SJSA1 (cell line): ENCODE measurements around the gene GGA1. TPM values are rescaled to one million over a fixed set of nuclear protein-coding genes. Genes with fewer than 3 reads are reported as not detected.
"Not testable (repeated sequence)": the region's sequence is repeated elsewhere in the genome, so short reads cannot be mapped to it uniquely, and the experiment has no call there.

Source experiments
- DNase-seq, 2 experiments: peaks; one replicate each; pipeline ENCODE4 v3.0.0-alpha.2; 2015 to 2020; ENCODE audit warnings: low spot score in 2 of 2, low read depth in 1 of 2
- H3K27ac ChIP-seq: fragments of 250-450 bp; sonication (Bioruptor Pico); 2 replicates; pipeline ENCODE4 v1.5.1; 2020; ENCODE audit warnings: mild to moderate bottlenecking, moderate library complexity
- H3K27me3 ChIP-seq: fragments of 250-450 bp; sonication (Bioruptor Pico); replicated peaks from 2 replicates; pipeline ENCODE4 v1.5.1; 2020; ENCODE audit warnings: mild to moderate bottlenecking, moderate library complexity
- H3K36me3 ChIP-seq: fragments of 250-450 bp; sonication (Bioruptor Pico); 2 replicates; pipeline ENCODE4 v1.5.1; 2020; ENCODE audit warnings: mild to moderate bottlenecking
- H3K4me1 ChIP-seq: fragments of 250-450 bp; sonication (Bioruptor Pico); replicated peaks from 2 replicates; pipeline ENCODE4 v1.6.1; 2021; ENCODE audit warnings: mild to moderate bottlenecking
- H3K4me3 ChIP-seq: fragments of 250-450 bp; sonication (Bioruptor Pico); 2 replicates; pipeline ENCODE4 v1.5.1; 2020; ENCODE audit warnings: mild to moderate bottlenecking
- H3K9me3 ChIP-seq: fragments of 250-450 bp; sonication (Bioruptor Pico); replicated peaks from 2 replicates; pipeline ENCODE4 v1.5.1; 2020; ENCODE audit warnings: mild to moderate bottlenecking
- total RNA-seq: library from RNA; depleted of rRNA; stranded (reverse); fragments of >200 nt; shearing (Covaris generic); gene quantifications from 2 replicates; pipeline ENCODE4 v1.2.3, GENCODE V29; 2014

GGA1 gene
- total RNA-seq, 1 experiment from 2014 or later = 34.9 TPM

DNA sequence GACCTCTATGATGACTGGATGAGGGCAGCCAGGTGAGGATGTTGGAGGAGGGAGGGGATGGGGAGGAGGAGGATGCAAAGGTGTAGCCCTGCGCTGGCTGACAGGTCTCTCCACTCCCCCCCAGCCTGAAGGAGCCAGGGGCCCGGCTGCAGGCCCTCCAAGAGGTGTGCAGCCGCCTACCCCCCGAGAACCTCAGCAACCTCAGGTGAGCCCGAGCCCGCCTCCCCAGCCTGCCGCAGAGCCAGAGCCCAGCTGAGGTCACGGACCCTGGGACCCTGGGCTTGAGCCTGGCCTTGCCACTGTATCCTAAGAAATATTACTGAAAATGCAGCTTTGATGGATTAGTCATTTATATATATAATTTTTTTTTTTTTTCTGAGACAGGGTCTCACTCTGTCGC, 38.7 kb downstream of the GGA1 start:
- no peaks in the 10 kb centered on the region for H3K27me3 ChIP-seq
- no peak overlapping the region for H3K4me3 ChIP-seq
- H3K4me1 ChIP-seq = no peaks in the 10 kb centered on the region
- no peaks in the 10 kb centered on the region for H3K9me3 ChIP-seq
- no peak for DNase-seq
- H3K27ac ChIP-seq = no peak overlapping the region
- peaks cover 42% of the 10 kb centered on the region for H3K36me3 ChIP-seq

GRCh38 chr22:37647928-37648327, 39.3 kb downstream of the GGA1 start:
- H3K4me3 ChIP-seq = no peak overlapping the region
- no peak for DNase-seq
- no peaks in the 10 kb centered on the region for H3K4me1 ChIP-seq

GRCh38 chr22:37650463-37651136, 42.0 kb downstream of the GGA1 start:
- no peak for DNase-seq
- H3K27me3 ChIP-seq = no peaks in the 10 kb centered on the region
- H3K4me3 ChIP-seq = no peak overlapping the region
- H3K4me1 ChIP-seq = no peaks in the 10 kb centered on the region
- no peaks in the 10 kb centered on the region for H3K9me3 ChIP-seq
- H3K36me3 ChIP-seq = peaks cover 29% of the 10 kb centered on the region
- H3K27ac ChIP-seq = no peak overlapping the region

More at GRCh38 chr22:37647928-37648327, 39.3 kb downstream of the GGA1 start:
- Histone ChIP-seq H3K27ac (no peak overlapping the region), H3K36me3 (peaks cover 38% of the 10 kb centered on the region), H3K27me3 (no peaks in the 10 kb centered on the region), H3K9me3 (no peaks in the 10 kb centered on the region)

DNA sequence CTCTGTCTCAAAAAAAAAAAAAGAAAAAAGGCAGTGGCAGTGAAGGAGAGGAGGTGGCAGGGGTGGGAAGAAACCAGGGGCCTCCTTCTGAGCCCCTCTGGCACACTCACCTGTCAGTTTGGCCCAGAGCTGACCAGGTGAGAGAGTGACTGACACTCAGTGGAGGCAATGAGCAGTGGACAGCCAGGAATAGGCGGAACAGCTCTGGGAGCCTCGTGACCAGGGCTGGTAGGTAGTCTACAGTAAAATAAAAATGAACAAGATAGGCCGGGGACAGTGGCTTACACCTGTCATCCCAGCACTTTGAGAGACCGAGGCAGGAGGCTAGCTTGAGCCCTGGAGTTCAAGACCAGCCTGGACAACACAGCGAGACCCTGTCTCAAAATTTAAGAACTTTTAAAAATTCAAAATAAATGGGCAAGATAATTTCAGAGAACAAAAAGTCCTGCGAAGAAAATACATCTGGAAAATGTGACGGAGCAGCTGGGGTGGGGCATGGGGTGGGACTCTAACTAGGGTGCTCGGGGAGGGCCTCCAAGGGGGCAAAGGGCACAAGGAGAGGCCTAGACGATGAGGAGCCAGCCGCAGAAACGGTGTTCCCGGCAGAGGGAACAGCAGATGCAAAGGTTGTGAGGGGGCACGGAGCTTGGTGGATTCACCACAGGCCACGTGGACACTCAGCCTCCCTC, 46.1 kb downstream of the GGA1 start:
- Histone ChIP-seq H3K27me3 (no peaks in the 10 kb centered on the region), H3K36me3 (peaks cover 20% of the 10 kb centered on the region), H3K9me3 (no peaks in the 10 kb centered on the region), H3K4me3 (no peak overlapping the region), H3K4me1 (peaks cover 13% of the 10 kb centered on the region), H3K27ac (no peak overlapping the region)
- DNase-seq = no peak

- Histone ChIP-seq H3K36me3 (peaks cover 15% of the 10 kb centered on the region), H3K4me3 (no peak overlapping the region), H3K27ac (no peak overlapping the region), H3K4me1 (peaks cover 18% of the 10 kb centered on the region), H3K9me3 (no peaks in the 10 kb centered on the region), H3K27me3 (no peaks in the 10 kb centered on the region)
- DNase-seq = no peak
Observed at GRCh38 chr22:37655252-37655563, 46.6 kb downstream of the GGA1 start.

GRCh38 chr22:37656583-37656982, 47.9 kb downstream of the GGA1 start:
- not testable (repeated sequence) for H3K27me3 ChIP-seq, H3K4me3 ChIP-seq, DNase-seq, H3K9me3 ChIP-seq, H3K27ac ChIP-seq
- Histone ChIP-seq H3K4me1 (peaks cover 32% of the 10 kb centered on the region), H3K36me3 (peaks cover 14% of the 10 kb centered on the region)

- Histone ChIP-seq H3K27me3 (no peaks in the 10 kb centered on the region), H3K9me3 (no peaks in the 10 kb centered on the region), H3K4me1 (peaks cover 39% of the 10 kb centered on the region), H3K36me3 (peaks cover 18% of the 10 kb centered on the region), H3K27ac (peak overlapping the region; percentile 6; the same call in 1 of the 2 replicates), H3K4me3 (peak overlapping the region; percentile 93)
- DNase-seq = no peak
Observed at GRCh38 chr22:37657590-37658132, 49.0 kb downstream of the GGA1 start.

GRCh38 chr22:37658133-37659065, 49.8 kb downstream of the GGA1 start, which contains the start of gene PDXP:
Gene PDXP, plus strand, starts transcription at chr22:37658723. Its CDS starts 60 bp downstream, at chr22:37658783.
- H3K9me3 ChIP-seq = no peaks in the 10 kb centered on the region
- peaks cover 14% of the 10 kb centered on the region for H3K36me3 ChIP-seq
- no peaks in the 10 kb centered on the region for H3K27me3 ChIP-seq
- H3K4me3 ChIP-seq = peak within 1 kb of the TSS; percentile 93
- peaks cover 39% of the 10 kb centered on the region for H3K4me1 ChIP-seq
- DNase-seq = peak; percentile 99 to 100
- H3K27ac ChIP-seq = peak within 1 kb of the TSS; percentile 6; the same call in 1 of the 2 replicates

- Histone ChIP-seq H3K27ac (no peak overlapping the region), H3K4me3 (peak overlapping the region; percentile 93), H3K27me3 (no peaks in the 10 kb centered on the region), H3K36me3 (peaks cover 13% of the 10 kb centered on the region), H3K9me3 (no peaks in the 10 kb centered on the region), H3K4me1 (peaks cover 39% of the 10 kb centered on the region)
- no peak for DNase-seq
Observed at GRCh38 chr22:37659066-37659896, 50.6 kb downstream of the GGA1 start.

GRCh38 chr22:37659897-37660708, 51.5 kb downstream of the GGA1 start:
- H3K4me1 ChIP-seq = peaks cover 39% of the 10 kb centered on the region
- no peaks in the 10 kb centered on the region for H3K9me3 ChIP-seq
- DNase-seq = no peak
- H3K27ac ChIP-seq = no peak overlapping the region
- H3K4me3 ChIP-seq = peak overlapping the region; percentile 93
- peaks cover 17% of the 10 kb centered on the region for H3K36me3 ChIP-seq
- no peaks in the 10 kb centered on the region for H3K27me3 ChIP-seq

GRCh38 chr22:37660709-37661045, 52.0 kb downstream of the GGA1 start:
- no peak overlapping the region for H3K4me3 ChIP-seq
- no peak for DNase-seq
- H3K36me3 ChIP-seq = peaks cover 23% of the 10 kb centered on the region
- H3K4me1 ChIP-seq = peaks cover 39% of the 10 kb centered on the region
- no peaks in the 10 kb centered on the region for H3K9me3 ChIP-seq
- no peaks in the 10 kb centered on the region for H3K27me3 ChIP-seq
- H3K27ac ChIP-seq = peak overlapping the region; percentile 64; the same call in 1 of the 2 replicates

DNA sequence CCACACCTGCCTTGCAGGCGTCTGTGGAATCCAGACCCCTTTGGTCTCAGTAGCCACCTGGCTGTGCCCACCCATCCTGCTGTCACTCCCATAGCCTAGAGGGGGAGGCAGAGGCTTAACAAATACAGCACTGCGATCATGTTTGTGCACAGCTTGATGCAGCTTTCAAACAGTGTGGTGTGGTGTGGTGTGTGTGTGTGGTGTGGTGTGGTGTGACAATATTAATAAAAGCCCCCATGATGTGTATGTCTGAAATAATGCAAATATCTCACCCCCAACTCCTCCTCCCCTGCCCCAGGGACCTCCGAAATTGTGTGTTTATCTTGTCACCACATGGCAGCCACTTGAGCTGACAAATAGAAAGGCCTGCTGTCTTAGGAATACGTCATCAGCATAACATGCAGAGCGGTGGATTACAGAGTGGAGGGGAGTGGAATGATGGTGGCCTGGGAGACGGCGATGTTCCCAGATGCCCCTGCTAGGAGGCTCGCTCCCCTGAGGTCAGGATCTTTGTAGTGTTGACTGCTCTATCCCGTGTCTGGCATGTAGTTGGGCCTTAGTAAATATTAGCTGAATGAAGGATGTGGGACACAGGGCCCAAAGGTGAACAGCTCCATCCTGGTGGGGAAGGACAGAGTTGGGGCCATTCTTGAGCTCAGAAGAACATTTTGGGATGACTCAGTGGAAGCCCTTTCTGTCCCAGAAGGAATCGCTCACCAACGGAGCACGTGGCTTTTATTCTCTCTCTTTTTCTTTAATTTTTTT, 52.7 kb downstream of the GGA1 start:
- H3K36me3 ChIP-seq = peaks cover 30% of the 10 kb centered on the region
- H3K4me1 ChIP-seq = peaks cover 39% of the 10 kb centered on the region
- peak overlapping the region; percentile 64 for H3K27ac ChIP-seq
- DNase-seq = peak; percentile 81 to 90
- H3K9me3 ChIP-seq = no peaks in the 10 kb centered on the region
- H3K27me3 ChIP-seq = no peaks in the 10 kb centered on the region
- no peak overlapping the region for H3K4me3 ChIP-seq
